EL (cell line): ENCODE data around the gene RLBP1.
A peak's percentile ranks its signal among the peaks of the same experiment; 100 is the strongest.

Experiments
- DNase-seq: peaks from one replicate; pipeline ENCODE4 v3.0.0-alpha.2; 2016

The RLBP1 gene

GRCh38 chr15:89177633-89178306 lies 43.6 kb downstream of the RLBP1 start:
- DNase-seq = peak; percentile 67

GRCh38 chr15:89177116-89177515 lies 44.3 kb downstream of the RLBP1 start:
- DNase-seq = no peak

- no peak for DNase-seq
Observed at GRCh38 chr15:89175617-89176191, 45.7 kb downstream of the RLBP1 start.

DNA sequence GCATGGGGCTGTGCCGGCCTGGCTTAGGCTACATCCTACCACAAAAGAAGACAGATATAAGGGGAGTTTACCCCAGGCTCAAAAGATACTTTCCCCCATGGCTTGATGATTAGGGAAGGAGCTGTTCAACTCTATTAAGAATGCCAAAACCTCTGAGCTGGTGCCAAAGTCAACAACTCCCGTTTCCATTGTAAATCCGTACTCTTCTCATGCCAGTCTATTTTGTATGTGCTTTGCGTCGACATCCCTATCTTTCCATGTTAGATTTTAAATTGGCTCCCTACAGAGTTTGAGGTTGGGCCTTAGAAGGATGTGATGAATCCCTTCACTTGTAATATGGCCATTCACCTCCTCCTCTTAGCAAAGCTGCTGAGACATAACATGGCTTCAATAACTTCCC lies 46.9 kb downstream of the RLBP1 start:
- DNase-seq = no peak

DNA sequence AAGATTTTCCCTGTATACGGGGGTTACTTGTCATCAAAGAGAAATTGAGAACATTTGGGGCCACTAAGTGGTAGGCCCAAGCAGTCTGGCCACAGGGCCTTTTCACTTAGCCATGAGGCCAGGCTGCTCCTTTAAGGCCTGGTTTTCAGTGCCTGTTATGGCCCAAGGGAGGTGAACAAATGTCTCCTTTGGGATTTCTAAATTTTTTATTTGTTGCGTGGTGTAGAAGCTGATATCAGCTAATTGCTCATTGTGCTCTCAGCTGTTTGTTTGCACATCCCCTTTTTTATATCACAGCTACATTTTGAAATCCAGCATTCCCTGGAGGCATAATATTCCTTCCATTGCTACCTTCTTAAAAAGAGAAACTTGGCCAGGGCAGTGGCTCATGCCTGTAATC lies 48.5 kb downstream of the RLBP1 start:
- DNase-seq = no peak

DNA sequence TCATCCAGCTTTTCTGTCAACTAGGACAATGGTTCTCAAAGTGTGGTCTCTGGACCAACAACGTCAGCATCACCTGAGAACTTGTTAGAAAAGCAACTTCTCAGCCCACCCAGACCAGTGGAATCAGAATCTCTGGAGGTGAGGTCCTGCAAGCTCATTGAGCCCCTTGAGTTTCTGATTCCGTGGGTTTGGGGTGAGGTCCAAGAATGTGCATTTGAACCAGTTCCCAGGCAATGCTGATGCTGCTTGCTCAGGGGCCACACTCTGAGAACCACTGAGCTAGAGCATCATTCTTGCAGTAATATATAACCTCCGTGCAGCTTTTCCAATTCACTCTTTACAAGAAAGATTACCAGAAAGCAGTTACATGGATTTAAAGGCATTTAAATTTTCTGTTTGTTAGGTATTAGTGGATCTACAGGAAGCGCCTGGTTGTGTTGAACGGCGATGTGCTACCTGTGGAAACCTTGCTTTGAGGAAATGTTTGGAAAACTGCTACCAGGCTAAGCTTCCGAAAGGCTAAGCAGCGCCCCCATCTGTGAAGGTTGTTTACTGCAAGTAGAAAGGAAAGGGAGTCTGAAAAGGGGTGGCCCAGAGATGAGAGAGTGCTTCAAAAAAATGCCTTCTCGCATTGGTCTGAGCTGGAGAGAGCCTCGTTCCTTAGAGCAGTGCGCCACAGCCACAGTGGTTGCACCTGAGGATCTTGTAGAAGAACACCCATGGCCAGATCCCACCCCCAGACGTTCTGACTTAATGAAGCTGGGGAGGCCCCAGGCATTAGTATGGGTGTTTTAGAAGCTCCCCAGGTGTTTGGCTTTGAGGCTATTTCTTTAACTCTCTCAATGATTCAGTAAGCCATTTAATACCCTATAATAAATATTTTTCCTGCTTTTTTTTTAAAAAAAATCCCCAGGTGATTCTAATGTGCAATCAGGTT lies 50.0 kb downstream of the RLBP1 start:
- peak; percentile 35 for DNase-seq

DNA sequence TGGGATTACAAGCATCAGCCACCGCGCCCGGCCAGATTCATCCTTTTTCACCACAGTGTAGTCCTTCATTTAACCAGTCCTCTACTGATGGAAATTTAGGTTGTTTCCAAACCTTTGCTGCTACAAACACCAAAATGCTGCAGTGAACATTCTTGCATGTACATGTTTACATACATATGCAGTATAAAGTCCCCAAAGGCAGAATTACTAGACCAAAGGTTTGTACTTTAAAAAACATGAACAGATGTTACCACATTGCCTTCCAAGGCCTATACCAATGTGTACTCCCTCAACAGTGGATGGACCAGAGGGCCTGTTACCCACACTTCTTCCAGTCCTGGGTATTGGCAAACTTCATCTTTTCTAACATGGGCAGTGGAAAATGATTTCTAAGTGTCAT lies 51.0 kb downstream of the RLBP1 start:
- no peak for DNase-seq

- no peak for DNase-seq
Observed at GRCh38 chr15:89168316-89168833, 53.0 kb downstream of the RLBP1 start.

DNA sequence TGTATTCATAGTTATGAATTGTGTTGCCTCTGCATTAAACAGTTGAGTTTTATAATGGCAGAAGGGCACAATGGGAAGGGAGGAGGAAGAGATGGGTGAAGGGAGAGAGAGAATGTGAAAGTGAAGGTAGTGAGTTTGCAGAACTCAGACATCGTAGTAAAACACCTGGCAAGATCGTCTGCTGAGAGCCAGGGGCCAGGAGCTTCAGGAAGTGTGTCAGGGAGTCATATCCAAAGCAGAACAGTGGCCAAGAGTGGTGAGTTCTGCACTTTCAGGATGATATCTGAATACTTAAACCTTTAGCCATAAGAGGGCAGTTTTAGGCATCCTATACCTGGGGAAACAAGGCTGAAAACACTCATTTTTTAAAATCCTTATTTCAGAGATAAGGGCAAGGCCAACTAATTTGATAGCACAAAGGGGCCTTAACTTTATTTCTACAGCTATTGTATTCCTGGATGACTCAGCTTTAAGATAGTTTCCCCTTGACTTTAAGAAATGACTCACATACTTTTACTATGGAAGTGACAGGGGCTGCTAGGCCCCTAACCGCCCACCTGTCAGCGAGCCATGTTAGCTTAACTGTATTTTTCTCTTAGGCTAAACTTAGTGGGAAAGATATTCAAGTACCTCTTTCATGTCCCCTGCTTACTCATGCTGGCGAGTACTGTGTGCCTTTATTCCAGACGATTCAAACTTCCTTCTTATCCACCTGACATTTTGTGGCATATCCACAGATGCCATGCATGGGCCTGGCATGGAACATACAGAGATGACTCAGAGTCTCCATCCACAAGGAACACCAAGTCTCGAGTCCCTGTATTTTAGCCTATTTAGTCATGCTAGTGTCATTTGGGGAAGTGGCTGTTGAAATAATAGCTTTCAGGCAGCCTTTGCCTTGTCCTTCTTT lies 53.9 kb downstream of the RLBP1 start:
- DNase-seq = peak; percentile 70

DNA sequence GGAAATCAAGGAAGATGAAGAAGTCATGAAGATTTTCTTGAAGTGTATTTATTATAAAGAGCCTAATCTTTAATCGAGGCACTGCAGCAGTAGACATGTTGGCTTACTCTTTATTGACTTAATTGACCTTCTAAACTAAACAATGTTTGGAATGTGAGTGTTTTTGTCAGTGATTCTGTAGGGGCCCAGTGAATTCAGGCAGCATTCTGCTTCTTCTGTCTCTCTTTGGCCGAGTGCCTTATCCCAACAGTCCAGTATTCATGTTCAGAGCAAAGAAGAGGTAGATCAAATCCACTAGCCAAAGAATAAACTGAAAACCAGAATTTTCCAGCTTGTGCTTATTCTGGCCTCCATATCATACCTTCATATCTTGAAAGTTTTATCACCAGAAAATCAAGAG lies 55.7 kb downstream of the RLBP1 start:
- DNase-seq = peak; percentile 15

- DNase-seq = no peak
Observed at GRCh38 chr15:89164712-89165211, 56.6 kb downstream of the RLBP1 start.

DNA sequence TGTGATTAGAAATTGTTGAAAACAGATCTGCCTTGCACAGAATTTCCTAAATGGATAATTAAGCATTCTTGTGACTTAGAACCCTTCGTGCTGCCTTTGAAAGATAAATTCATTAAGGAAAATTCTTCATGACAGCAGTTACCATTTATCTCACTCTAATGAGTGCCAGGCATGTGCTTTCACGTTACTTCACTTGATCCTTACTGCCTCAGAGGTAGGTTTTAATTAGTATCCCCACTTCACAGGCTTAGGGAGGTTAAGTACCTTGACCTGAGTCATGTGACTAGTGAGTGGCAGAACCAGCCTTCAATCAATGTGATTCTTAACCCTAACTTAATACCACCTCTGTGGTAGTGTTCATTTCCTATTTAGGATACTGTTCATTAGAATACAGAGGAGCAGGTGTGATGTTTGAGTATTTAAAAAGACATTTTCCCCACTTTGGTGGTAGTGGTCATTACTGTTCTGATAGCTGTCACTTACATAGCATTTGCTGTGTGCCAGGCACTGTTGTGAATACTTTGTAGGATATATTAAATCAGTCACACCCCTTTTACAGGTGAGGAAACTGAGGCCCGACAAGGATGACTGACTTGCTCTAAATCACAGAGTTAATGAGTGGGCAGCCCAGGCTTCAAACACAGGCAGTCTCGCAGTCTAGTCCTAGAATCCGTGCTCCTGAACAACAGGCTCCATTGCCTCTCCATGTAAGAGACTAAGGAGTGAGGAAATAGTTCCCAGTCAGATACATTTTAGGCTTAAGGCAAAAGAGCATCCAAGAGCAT lies 57.9 kb downstream of the RLBP1 start:
- no peak for DNase-seq

GRCh38 chr15:89161666-89162065 lies 59.7 kb downstream of the RLBP1 start:
- DNase-seq = no peak
